ENCODE data around the gene FAM171A1.

Gene FAM171A1

GRCh38 chr10:15200626-15201025, 170.5 kb downstream of the FAM171A1 start:
- peak; percentile 94 for DNase-seq

- no peak for DNase-seq
These were observed 173.2 kb downstream of the FAM171A1 start for GRCh38 chr10:15197911-15198310.

- DNase-seq: peak; percentile 64
These were observed 173.8 kb downstream of the FAM171A1 start for GRCh38 chr10:15197276-15197675.

GRCh38 chr10:15196021-15196834, 174.9 kb downstream of the FAM171A1 start:
- DNase-seq: peak; percentile 64

- no peak for DNase-seq
These were observed 181.8 kb downstream of the FAM171A1 start for GRCh38 chr10:15189133-15189885.

GRCh38 chr10:15188603-15189002, 182.5 kb downstream of the FAM171A1 start:
- DNase-seq: no peak

- DNase-seq: no peak
These were observed 187.2 kb downstream of the FAM171A1 start for GRCh38 chr10:15183689-15184481.

GRCh38 chr10:15182540-15183207, 188.4 kb downstream of the FAM171A1 start:
- peak; percentile 66 for DNase-seq

- DNase-seq: no peak
These were observed 189.4 kb downstream of the FAM171A1 start for GRCh38 chr10:15181576-15182156.

GRCh38 chr10:15180736-15181135, 190.4 kb downstream of the FAM171A1 start:
- no peak for DNase-seq

- no peak for DNase-seq
These were observed 194.8 kb downstream of the FAM171A1 start for GRCh38 chr10:15176269-15176668.

- DNase-seq: no peak
These were observed 195.5 kb downstream of the FAM171A1 start for GRCh38 chr10:15175587-15175986.

- no peak for DNase-seq
These were observed 198.7 kb downstream of the FAM171A1 start for GRCh38 chr10:15172306-15172840.

GRCh38 chr10:15169555-15170401, 201.3 kb downstream of the FAM171A1 start:
- DNase-seq: no peak

GRCh38 chr10:15168786-15169554, 202.1 kb downstream of the FAM171A1 start:
- DNase-seq: peak; percentile 69

GRCh38 chr10:15168291-15168785, 202.8 kb downstream of the FAM171A1 start, which contains the start of gene NMT2:
Gene NMT2, minus strand, starts transcription at chr10:15168693. Its CDS starts 81 bp downstream, at chr10:15168612.
- DNase-seq: peak; percentile 71

GRCh38 chr10:15167411-15168290, 203.4 kb downstream of the FAM171A1 start:
- peak; percentile 27 for DNase-seq

- DNase-seq: no peak
These were observed 204.8 kb downstream of the FAM171A1 start for GRCh38 chr10:15166325-15166724.
